Measurements from ENCODE around the gene RBMY1D.
"Not testable (repeated sequence)": the region's sequence is repeated elsewhere in the genome, so short reads cannot be mapped to it uniquely, and the experiment has no call there.

RBMY1D gene

DNA sequence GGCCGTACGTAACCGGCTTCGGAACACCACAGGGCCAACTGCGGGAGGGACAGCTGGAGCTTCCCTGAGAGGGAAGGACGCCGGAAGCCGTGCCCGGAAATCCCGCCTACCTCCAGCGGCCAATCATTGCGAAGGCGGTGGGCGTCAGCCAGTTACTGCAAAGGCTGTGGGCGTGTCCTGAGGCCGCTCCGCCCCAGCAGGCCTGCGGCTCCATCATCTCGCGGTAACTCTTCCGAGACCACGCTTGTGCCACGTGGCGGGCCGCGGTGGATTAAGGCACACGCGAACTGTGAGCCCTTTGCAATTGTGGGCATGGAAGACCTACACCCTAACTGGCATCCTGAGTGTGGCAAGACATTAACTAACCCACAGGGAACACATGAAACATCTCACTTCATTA is at the start of gene RBMY1D:
TSS of gene RBMY1D (minus strand) at position 101 of the 400 bp plus-strand sequence. CDS start 2,013 bp downstream, outside the sequence.
- DNase-seq: not testable (repeated sequence)

DNA sequence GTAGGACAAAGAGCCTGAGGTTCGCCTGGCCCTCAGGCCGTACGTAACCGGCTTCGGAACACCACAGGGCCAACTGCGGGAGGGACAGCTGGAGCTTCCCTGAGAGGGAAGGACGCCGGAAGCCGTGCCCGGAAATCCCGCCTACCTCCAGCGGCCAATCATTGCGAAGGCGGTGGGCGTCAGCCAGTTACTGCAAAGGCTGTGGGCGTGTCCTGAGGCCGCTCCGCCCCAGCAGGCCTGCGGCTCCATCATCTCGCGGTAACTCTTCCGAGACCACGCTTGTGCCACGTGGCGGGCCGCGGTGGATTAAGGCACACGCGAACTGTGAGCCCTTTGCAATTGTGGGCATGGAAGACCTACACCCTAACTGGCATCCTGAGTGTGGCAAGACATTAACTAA is 23.6 kb upstream of the RBMY1D start, which contains the start of gene RBMY1E:
TSS of gene RBMY1E (minus strand) at position 101 of the 400 bp plus-strand sequence. CDS start 1,978 bp downstream, outside the sequence.
- DNase-seq: not testable (repeated sequence)

DNA sequence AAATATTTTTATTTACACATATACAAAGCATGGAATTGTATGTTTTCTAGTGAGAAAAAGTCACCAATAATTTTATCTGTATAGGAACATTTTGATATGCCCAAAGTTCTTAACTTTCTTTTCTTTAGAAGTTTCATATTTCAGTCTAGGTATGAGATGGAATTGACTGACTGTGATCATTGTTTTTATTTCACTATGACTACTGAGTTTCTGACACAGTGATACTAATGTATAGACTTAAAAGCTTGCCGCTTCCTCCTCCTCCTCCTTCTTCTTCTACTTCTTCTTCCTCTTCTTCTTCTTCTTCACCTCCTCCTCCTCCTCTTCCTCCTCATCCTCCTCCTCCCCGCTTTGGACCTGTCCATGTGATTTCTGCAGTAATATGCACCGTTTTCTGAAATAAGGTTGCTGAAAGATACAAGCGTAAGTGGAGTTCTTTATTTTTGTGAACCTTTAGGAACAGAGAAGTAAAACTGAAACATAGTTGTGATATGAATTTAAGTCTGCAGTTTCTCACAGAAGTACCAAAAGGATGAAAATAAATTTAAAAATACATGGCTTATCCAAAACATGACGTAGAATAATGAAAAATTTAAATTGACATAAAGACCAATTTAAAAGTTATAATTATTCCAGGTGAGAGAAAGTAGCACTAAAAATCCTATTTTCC is 24.8 kb downstream of the RBMY1D start:
- DNase-seq: not testable (repeated sequence)

DNA sequence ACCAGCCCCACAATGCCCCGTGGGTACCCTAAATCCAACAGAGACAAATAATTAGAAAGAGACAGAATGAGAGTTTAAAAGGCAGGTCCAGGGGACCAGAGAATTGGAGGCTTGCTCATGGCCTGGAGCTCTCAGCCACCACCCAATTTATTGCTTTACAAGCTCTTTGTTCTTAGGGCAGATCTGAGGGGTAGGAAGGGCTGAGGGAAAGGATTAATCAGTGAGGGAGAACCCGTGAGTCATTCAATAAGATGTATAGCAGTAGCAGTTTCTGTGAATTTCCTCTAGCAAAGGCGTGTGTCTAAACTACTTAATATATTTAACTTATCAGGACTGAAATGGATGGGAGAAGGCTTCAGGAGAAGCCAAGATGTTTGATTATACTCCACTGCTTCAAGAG is 48.8 kb downstream of the RBMY1D start:
- no peak for DNase-seq

DNA sequence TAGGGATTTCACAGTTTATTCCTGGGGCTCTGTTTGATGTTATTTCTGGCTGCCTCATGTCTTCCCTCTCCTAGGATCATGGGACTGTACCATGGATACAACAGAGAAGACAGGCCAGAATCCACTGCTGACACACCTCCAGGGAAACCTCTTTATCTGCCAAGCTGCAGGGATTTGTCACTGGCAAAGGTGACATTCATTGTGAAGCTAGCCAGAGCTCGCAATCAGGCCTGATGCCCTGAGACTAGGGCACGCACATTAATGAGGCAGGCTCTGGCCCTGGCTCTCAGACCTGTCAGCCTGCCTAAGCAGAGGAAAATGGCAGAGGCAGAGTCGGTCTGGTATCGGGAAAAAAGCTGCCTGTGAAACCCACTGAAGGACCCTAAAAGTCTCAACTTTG is 52.2 kb downstream of the RBMY1D start:
- DNase-seq: no peak

DNA sequence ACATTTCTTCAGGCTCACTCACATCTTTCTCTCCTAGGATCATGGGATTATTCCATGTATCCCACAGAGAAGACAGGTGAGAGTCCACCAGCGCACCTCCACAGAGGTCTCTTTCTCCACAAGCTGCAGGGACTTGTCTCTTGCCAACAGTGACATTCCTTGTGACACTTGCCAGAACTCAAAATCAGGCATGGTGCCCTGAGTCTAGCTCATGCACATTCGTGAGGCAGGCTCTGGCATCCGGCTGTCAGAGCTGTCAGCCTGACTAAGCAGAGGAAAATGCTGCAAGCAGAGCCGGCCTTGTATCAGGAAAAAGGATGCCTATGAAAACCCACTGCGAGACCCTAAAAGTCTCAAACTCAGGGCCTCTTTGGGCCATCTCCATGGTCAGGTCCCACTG is 54.8 kb downstream of the RBMY1D start:
- DNase-seq: no peak

DNA sequence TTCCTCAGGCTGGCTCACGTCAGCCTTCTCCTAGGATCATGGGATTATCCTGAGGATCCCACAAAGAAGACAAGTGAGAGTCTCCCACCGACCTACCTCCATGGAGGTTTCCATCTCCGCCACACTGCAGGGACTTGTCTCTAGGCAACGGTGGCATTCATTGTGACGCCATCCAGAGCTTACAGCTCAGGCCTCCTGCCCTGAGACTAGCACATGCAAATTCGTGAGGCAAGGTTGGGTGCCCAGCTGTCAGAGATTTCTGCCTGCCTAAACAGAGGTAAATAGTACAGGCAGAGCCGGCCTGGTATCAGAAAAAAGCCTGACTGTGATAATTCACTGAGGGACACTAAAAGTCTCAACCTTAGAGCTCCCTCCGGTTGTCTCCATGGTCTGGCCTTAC is 58.0 kb downstream of the RBMY1D start:
- DNase-seq: no peak

DNA sequence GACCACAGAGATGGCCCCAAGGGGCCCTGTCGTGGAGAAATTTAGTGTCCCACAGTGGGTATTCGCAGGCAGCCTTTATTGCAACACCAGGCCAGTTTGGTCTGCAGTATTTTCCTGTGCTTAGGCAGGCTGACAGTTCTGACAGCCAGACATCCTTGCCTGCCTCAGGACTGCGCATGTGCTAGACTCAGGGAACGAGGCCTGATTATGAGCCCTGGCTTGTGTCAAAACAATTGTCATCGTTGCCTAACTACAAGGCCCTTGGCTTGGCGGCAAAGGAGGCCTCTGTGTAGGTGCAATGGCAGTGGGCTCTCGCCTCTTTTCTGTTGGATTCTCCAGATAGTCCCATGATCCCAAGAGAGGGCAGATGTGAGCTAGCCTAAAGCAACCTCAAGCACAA is 59.3 kb downstream of the RBMY1D start:
- no peak for DNase-seq
